HG02938 (cell line): ENCODE measurements around the gene EHMT1.
"Not testable (repeated sequence)": the region's sequence is repeated elsewhere in the genome, so short reads cannot be mapped to it uniquely, and the experiment has no call there.

Experiments
- ATAC-seq: cut with Tn5 transposase; IDR thresholded peaks from one replicate; pipeline ENCODE4 v1.9.1; 2021; ENCODE audit warnings: mild to moderate bottlenecking, moderate library complexity; ENCODE audit not compliant: unreplicated experiment

The EHMT1 gene

GRCh38 chr9:137838576-137838975 is 219.8 kb downstream of the EHMT1 start:
- no peak for ATAC-seq

- no peak for ATAC-seq
Observed at GRCh38 chr9:137843355-137843754, 224.6 kb downstream of the EHMT1 start.

GRCh38 chr9:137851516-137852267 is 232.9 kb downstream of the EHMT1 start:
- no peak for ATAC-seq

GRCh38 chr9:137853392-137853995 is 234.7 kb downstream of the EHMT1 start:
- ATAC-seq, result no peak

GRCh38 chr9:137860361-137860760 is 241.6 kb downstream of the EHMT1 start:
- no peak for ATAC-seq

GRCh38 chr9:137865581-137866145 is 246.9 kb downstream of the EHMT1 start:
- no peak for ATAC-seq

- no peak for ATAC-seq
Observed at GRCh38 chr9:137866226-137867141, 247.7 kb downstream of the EHMT1 start.

GRCh38 chr9:137870432-137870831 is 251.6 kb downstream of the EHMT1 start:
- no peak for ATAC-seq

- ATAC-seq, result no peak
Observed at GRCh38 chr9:137872296-137872695, 253.5 kb downstream of the EHMT1 start.

GRCh38 chr9:137873408-137873807 is 254.6 kb downstream of the EHMT1 start:
- no peak for ATAC-seq

GRCh38 chr9:137873858-137874362 is 255.1 kb downstream of the EHMT1 start:
- no peak for ATAC-seq

- ATAC-seq, result no peak
Observed at GRCh38 chr9:137875354-137875753, 256.5 kb downstream of the EHMT1 start.

GRCh38 chr9:137875846-137876245 is 257.0 kb downstream of the EHMT1 start:
- ATAC-seq, result no peak

- ATAC-seq, result no peak
Observed at GRCh38 chr9:137876269-137876668, 257.5 kb downstream of the EHMT1 start.

- ATAC-seq, result no peak
Observed at GRCh38 chr9:137876781-137877386, 258.1 kb downstream of the EHMT1 start.

GRCh38 chr9:137877506-137878122 is 258.8 kb downstream of the EHMT1 start, which contains the start of gene CACNA1B:
Gene CACNA1B, plus strand, starts transcription at chr9:137877782. Its CDS starts 152 bp downstream, at chr9:137877934.
- not testable (repeated sequence) for ATAC-seq

- ATAC-seq, result no peak
Observed at GRCh38 chr9:137878146-137878941, 259.5 kb downstream of the EHMT1 start.

- ATAC-seq, result no peak
Observed at GRCh38 chr9:137879052-137879451, 260.2 kb downstream of the EHMT1 start.

- ATAC-seq, result no peak
Observed at GRCh38 chr9:137879566-137880150, 260.9 kb downstream of the EHMT1 start.
